Activated T-helper 17 cell treated with anti-CD3 and anti-CD28 coated beads, Interleukin-2, amount 50 U/mL, for 72 hours (primary cell): ENCODE results near the gene TRIO. TPM values are rescaled to one million over a fixed set of nuclear protein-coding genes. Genes with fewer than 3 reads are reported as not detected.

Experiments used
- ATAC-seq: fragments of 150-1000 bp; cut with Tn5 transposase; replicated peaks from 2 replicates; pipeline ENCODE4 v1.10.0; 2021; ENCODE audit warnings: mild to moderate bottlenecking, moderate library complexity
- H3K27ac Mint-ChIP-seq: one replicate; pipeline ENCODE4 v1.8.0; 2022; ENCODE audit warnings: mixed read lengths
- H3K27me3 Mint-ChIP-seq: one replicate; pipeline ENCODE4 v1.8.0; 2022; ENCODE audit warnings: mixed read lengths
- H3K36me3 Mint-ChIP-seq: one replicate; pipeline ENCODE4 v1.8.0; 2022; ENCODE audit warnings: low read depth, mild to moderate bottlenecking, mixed read lengths
- H3K4me1 Mint-ChIP-seq: one replicate; pipeline ENCODE4 v1.8.0; 2022; ENCODE audit warnings: mixed read lengths
- H3K4me3 Mint-ChIP-seq: one replicate; pipeline ENCODE4 v1.8.0; 2022; ENCODE audit warnings: mild to moderate bottlenecking, mixed read lengths
- H3K9me3 Mint-ChIP-seq: one replicate; pipeline ENCODE4 v1.8.0; 2022; ENCODE audit warnings: mixed read lengths
- total RNA-seq, 2 donors: library from RNA; stranded (reverse); gene quantifications; one replicate each; pipeline ENCODE4 v1.2.3, GENCODE V29; 2022

The TRIO gene
- total RNA-seq, 2 donors from 2014 or later = 13.6 to 21.5 TPM

- peaks cover 36% of the 10 kb centered on the region for H3K27me3 Mint-ChIP-seq
- no peak for ATAC-seq
- H3K4me3 Mint-ChIP-seq = no peak overlapping the region
- no peaks in the 10 kb centered on the region for H3K36me3 Mint-ChIP-seq
- no peak overlapping the region for H3K27ac Mint-ChIP-seq
- H3K9me3 Mint-ChIP-seq = peaks cover 3% of the 10 kb centered on the region
- H3K4me1 Mint-ChIP-seq = no peaks in the 10 kb centered on the region
Observed at GRCh38 chr5:14216902-14217301, 73.8 kb downstream of the TRIO start.

- peaks cover 3% of the 10 kb centered on the region for H3K9me3 Mint-ChIP-seq
- H3K27ac Mint-ChIP-seq = no peak overlapping the region
- H3K27me3 Mint-ChIP-seq = peaks cover 34% of the 10 kb centered on the region
- no peak for ATAC-seq
- no peaks in the 10 kb centered on the region for H3K4me1 Mint-ChIP-seq
- no peaks in the 10 kb centered on the region for H3K36me3 Mint-ChIP-seq
- no peak overlapping the region for H3K4me3 Mint-ChIP-seq
Observed at GRCh38 chr5:14217587-14217986, 74.4 kb downstream of the TRIO start.

- no peaks in the 10 kb centered on the region for H3K4me1 Mint-ChIP-seq
- no peak overlapping the region for H3K27ac Mint-ChIP-seq
- no peak for ATAC-seq
- H3K27me3 Mint-ChIP-seq = peaks cover 34% of the 10 kb centered on the region
- H3K9me3 Mint-ChIP-seq = peaks cover 3% of the 10 kb centered on the region
- H3K4me3 Mint-ChIP-seq = no peak overlapping the region
- H3K36me3 Mint-ChIP-seq = no peaks in the 10 kb centered on the region
Observed at GRCh38 chr5:14218011-14218410, 74.9 kb downstream of the TRIO start.

- Mint-ChIP-seq H3K4me3 (no peak overlapping the region), H3K36me3 (no peaks in the 10 kb centered on the region), H3K9me3 (peaks cover 3% of the 10 kb centered on the region), H3K27ac (no peak overlapping the region), H3K4me1 (no peaks in the 10 kb centered on the region), H3K27me3 (peaks cover 37% of the 10 kb centered on the region)
- ATAC-seq = no peak
Observed at GRCh38 chr5:14218480-14218879, 75.3 kb downstream of the TRIO start.

GRCh38 chr5:14218897-14219573 lies 75.9 kb downstream of the TRIO start:
- no peak for ATAC-seq
- H3K27me3 Mint-ChIP-seq = peaks cover 37% of the 10 kb centered on the region
- no peak overlapping the region for H3K27ac Mint-ChIP-seq
- no peaks in the 10 kb centered on the region for H3K36me3 Mint-ChIP-seq
- H3K9me3 Mint-ChIP-seq = peaks cover 3% of the 10 kb centered on the region
- no peak overlapping the region for H3K4me3 Mint-ChIP-seq
- H3K4me1 Mint-ChIP-seq = no peaks in the 10 kb centered on the region

GRCh38 chr5:14219800-14220512 lies 76.8 kb downstream of the TRIO start:
- no peak for ATAC-seq
- Mint-ChIP-seq H3K9me3 (peaks cover 3% of the 10 kb centered on the region), H3K27ac (no peak overlapping the region), H3K4me3 (no peak overlapping the region), H3K36me3 (no peaks in the 10 kb centered on the region), H3K27me3 (peaks cover 42% of the 10 kb centered on the region), H3K4me1 (no peaks in the 10 kb centered on the region)

GRCh38 chr5:14220642-14221041 lies 77.5 kb downstream of the TRIO start:
- Mint-ChIP-seq H3K4me1 (no peaks in the 10 kb centered on the region), H3K4me3 (no peak overlapping the region), H3K27me3 (peaks cover 39% of the 10 kb centered on the region), H3K27ac (no peak overlapping the region), H3K9me3 (peaks cover 3% of the 10 kb centered on the region), H3K36me3 (no peaks in the 10 kb centered on the region)
- no peak for ATAC-seq

- no peak overlapping the region for H3K27ac Mint-ChIP-seq
- H3K9me3 Mint-ChIP-seq = no peaks in the 10 kb centered on the region
- no peak overlapping the region for H3K4me3 Mint-ChIP-seq
- no peak for ATAC-seq
- H3K4me1 Mint-ChIP-seq = no peaks in the 10 kb centered on the region
- H3K27me3 Mint-ChIP-seq = peaks cover 34% of the 10 kb centered on the region
- no peaks in the 10 kb centered on the region for H3K36me3 Mint-ChIP-seq
Observed at GRCh38 chr5:14221732-14222131, 78.6 kb downstream of the TRIO start.

- no peak for ATAC-seq
- Mint-ChIP-seq H3K27ac (no peak overlapping the region), H3K9me3 (no peaks in the 10 kb centered on the region), H3K4me1 (no peaks in the 10 kb centered on the region), H3K27me3 (peaks cover 32% of the 10 kb centered on the region), H3K4me3 (no peak overlapping the region), H3K36me3 (no peaks in the 10 kb centered on the region)
Observed at GRCh38 chr5:14222206-14222605, 79.1 kb downstream of the TRIO start.

GRCh38 chr5:14223372-14223771 lies 80.2 kb downstream of the TRIO start:
- no peak for ATAC-seq
- Mint-ChIP-seq H3K27me3 (peaks cover 32% of the 10 kb centered on the region), H3K9me3 (no peaks in the 10 kb centered on the region), H3K27ac (no peak overlapping the region), H3K4me3 (no peak overlapping the region), H3K36me3 (no peaks in the 10 kb centered on the region), H3K4me1 (no peaks in the 10 kb centered on the region)

- Mint-ChIP-seq H3K4me3 (no peak overlapping the region), H3K36me3 (no peaks in the 10 kb centered on the region), H3K27me3 (peaks cover 23% of the 10 kb centered on the region), H3K4me1 (no peaks in the 10 kb centered on the region), H3K9me3 (no peaks in the 10 kb centered on the region), H3K27ac (no peak overlapping the region)
- no peak for ATAC-seq
Observed at GRCh38 chr5:14225173-14225834, 82.2 kb downstream of the TRIO start.

GRCh38 chr5:14226149-14226548 lies 83.0 kb downstream of the TRIO start:
- H3K4me1 Mint-ChIP-seq = no peaks in the 10 kb centered on the region
- no peak for ATAC-seq
- H3K27me3 Mint-ChIP-seq = peaks cover 23% of the 10 kb centered on the region
- no peak overlapping the region for H3K4me3 Mint-ChIP-seq
- H3K27ac Mint-ChIP-seq = no peak overlapping the region
- no peaks in the 10 kb centered on the region for H3K9me3 Mint-ChIP-seq
- no peaks in the 10 kb centered on the region for H3K36me3 Mint-ChIP-seq

GRCh38 chr5:14226554-14226953 lies 83.4 kb downstream of the TRIO start:
- Mint-ChIP-seq H3K9me3 (no peaks in the 10 kb centered on the region), H3K4me3 (no peak overlapping the region), H3K36me3 (no peaks in the 10 kb centered on the region), H3K4me1 (no peaks in the 10 kb centered on the region), H3K27ac (no peak overlapping the region), H3K27me3 (peaks cover 19% of the 10 kb centered on the region)
- no peak for ATAC-seq

- H3K27me3 Mint-ChIP-seq = peaks cover 19% of the 10 kb centered on the region
Observed at GRCh38 chr5:14226992-14227391, 83.8 kb downstream of the TRIO start.

GRCh38 chr5:14227513-14227912 lies 84.4 kb downstream of the TRIO start:
- Mint-ChIP-seq H3K9me3 (no peaks in the 10 kb centered on the region), H3K27me3 (peaks cover 19% of the 10 kb centered on the region), H3K4me3 (no peak overlapping the region), H3K36me3 (no peaks in the 10 kb centered on the region), H3K27ac (no peak overlapping the region), H3K4me1 (no peaks in the 10 kb centered on the region)
- no peak for ATAC-seq

More at GRCh38 chr5:14226992-14227391, 83.8 kb downstream of the TRIO start:
- ATAC-seq = no peak
- H3K9me3 Mint-ChIP-seq = no peaks in the 10 kb centered on the region
- no peaks in the 10 kb centered on the region for H3K4me1 Mint-ChIP-seq
- H3K4me3 Mint-ChIP-seq = no peak overlapping the region
- H3K27ac Mint-ChIP-seq = no peak overlapping the region
- no peaks in the 10 kb centered on the region for H3K36me3 Mint-ChIP-seq
